HG03558 (cell line): ENCODE measurements around the gene PTRHD1.
"Not testable (repeated sequence)": the region's sequence is repeated elsewhere in the genome, so short reads cannot be mapped to it uniquely, and the experiment has no call there.

Experiments used
- ATAC-seq: cut with Tn5 transposase; IDR thresholded peaks from one replicate; pipeline ENCODE4 v1.9.1; 2021; ENCODE audit warnings: moderate number of reproducible peaks; ENCODE audit not compliant: unreplicated experiment; ENCODE audit errors: extremely low read depth

Gene PTRHD1

DNA sequence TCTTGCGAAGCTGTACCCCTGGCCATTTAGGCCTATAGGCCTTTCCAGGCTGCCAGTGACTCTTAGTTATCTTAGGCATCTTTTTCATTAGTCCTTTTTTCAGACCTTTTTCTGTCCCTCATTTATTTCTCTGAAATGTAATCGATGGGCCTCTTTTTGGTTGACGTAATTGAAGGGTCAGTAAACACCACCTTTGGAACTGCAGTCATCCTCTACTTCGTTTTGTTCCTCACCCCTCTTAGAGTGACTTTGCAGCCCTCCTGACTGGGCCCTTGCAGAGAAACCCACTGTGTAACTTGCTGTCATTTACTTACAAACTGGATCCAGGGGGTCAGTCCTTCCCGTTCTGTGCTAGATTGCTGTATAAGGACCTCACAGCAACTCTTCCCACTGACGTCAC, 23.2 kb upstream of the PTRHD1 start:
- ATAC-seq, result no peak

DNA sequence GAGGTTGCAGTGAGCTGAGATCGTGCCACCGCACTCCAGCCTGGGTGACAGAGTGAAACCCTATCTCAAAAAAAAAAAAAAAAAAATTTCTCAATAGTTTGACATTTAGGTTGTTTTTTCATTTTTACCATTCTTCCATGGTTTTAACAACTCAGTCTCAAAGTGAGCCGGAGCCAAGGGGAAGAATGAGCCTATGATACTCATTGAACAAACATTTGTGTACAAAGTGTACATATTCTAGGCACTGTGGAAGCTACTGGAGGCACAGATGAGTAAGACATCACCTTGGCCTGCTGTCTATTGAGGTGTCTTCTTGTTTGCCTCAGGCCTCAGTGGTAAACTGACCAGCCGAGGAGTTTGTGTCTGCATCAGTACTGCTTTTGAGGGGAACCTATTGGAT, 22.0 kb upstream of the PTRHD1 start:
- ATAC-seq, result no peak

DNA sequence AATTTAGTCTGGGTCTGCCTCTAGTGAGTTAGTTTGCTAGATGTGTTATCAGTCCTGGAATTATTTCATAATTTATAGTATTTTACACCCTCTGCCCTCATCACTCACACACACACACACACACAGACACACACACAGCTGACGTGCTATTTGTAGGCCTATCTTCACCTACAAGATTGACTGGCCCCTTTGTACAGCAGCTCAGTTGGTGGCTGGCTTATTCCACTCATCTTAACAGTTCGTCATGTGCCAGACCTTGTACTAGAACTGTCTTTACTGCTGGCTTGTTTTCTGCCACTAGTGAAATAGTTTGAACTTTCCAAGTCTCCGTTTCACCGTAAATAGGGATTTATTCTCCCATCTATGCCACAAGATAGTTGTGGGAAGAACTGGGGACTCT, 21.3 kb upstream of the PTRHD1 start:
- ATAC-seq, result no peak

DNA sequence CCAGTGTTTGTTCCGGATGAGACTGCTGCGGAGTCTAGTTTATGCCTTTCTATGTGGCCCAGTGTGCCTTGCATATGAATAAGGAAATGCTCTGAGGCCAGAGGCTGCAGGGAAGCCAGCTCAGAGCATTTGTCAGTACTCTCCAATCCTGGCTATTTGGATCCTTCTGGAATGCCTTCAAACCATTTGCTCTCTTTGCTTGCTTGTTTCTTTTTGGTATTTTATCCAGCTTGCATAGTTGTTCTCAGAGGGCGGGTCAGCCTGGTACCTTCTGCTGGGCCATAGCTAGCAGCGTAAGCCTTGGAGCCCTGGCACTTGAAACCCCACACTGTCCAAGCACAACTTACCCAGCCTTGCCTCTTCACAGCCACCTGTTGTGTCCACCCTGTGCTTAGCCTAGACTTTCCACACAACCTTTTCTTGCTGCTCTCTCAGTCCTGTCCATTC, 20.5 kb upstream of the PTRHD1 start:
- no peak for ATAC-seq

DNA sequence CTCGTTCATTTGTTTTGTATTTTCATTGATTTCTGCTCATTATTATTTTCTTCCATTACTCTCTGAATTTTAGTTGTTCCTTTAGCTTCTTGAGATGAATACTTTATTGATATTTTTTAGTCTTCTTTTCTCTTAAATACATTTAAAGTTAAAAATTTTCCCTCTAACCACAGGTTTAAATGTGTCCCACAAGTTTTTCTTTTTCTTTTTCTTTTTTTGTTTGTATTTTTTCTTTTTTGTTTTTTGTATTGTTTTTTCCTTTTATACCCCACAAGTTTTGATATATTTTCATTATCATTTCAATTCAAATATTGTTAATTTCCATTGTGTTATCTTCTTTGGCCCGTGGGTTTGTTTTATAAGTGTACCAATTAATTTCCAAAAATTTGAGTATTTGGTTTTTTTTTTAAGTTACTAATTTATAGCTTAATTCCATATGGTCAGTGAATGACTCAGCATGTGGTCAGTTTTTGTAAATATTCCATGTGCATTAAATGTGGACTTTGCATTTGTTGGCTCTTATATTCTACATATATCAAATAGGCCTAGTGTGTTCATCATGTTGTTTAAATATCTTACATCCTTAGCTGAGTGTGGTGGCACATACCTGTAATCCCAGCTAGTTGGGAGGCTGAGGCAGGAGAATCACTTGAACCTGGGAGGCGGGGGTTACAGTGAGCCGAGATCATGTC, 16.3 kb upstream of the PTRHD1 start:
- ATAC-seq, result no peak

DNA sequence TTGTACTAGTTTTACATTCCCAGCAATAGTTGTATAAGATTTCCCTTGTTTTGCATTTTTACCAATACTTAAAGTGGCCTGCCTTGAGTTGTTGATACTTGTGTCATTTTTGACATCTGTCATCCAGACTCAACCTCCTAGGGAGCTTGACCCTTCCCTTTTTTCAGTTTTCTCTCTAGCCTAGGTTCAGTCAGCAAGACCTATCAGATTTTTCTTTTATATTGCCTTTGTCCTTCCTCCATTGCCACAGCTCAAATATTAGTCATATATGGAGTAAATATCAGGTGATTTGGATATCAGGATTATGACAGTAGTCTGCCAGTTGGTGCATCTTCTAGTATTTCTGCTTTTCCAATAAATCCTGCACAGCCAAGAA, 13.5 kb upstream of the PTRHD1 start:
- ATAC-seq, result no peak

- ATAC-seq, result not testable (repeated sequence)
These were observed 12.8 kb upstream of the PTRHD1 start for GRCh38 chr2:24805811-24806660.

GRCh38 chr2:24800487-24800886, 7.3 kb upstream of the PTRHD1 start:
- not testable (repeated sequence) for ATAC-seq

DNA sequence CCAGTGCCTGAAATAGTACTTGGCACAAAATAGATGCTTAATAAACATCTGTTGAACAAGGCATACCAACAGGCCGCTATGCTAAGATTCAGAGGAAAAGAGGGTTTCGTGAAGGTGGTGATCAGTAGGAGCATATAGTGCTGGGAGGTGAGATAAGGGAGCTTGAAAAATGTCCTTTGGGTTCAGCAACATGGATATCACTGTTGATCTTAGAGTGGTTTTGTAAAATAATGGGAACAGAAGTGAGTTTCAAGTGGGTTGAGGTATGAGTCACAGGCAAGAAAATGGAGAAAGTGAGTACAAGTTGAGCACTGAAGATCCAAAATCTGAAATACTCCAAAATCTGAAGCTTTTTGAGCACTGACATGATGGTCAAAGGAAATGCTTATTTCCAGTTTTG, 4.5 kb upstream of the PTRHD1 start:
- no peak for ATAC-seq

GRCh38 chr2:24793761-24794435, 707 bp upstream of the PTRHD1 start:
- no peak for ATAC-seq

DNA sequence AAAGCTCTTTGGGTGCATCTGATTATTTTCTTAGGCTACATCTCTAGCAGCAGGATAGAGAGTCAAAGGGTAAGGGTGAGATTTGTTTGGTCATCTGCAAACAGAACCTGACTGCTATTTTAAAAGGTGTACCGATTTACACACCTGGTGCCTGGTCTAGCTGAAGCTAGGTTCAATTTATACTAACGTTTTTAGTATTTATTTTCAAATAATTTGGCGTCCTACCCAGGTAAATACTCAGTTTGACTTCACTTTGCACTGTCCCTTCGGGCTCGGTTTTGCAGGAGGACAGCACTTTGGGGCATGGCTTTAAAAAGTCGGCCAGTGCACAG, 683 bp downstream of the PTRHD1 start:
- ATAC-seq, result no peak

DNA sequence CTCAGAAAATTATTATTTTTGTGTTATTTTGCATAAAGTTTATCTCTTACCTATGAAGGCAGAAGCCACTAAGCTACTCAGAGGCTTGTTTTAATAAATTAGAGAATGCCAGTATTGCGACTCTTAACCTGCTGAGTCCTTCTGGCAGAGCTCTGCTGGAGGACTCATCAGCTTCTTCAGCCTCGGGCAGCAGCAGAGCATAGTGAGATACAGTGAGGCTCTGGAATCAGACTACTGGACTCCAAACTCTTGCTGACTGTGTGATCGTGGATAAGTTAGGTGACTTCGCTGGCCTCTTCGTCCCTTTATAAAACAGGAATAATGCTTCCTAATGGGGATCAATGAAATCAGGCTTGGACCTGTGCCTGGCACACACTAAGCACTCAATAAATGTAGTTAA, 1.7 kb downstream of the PTRHD1 start:
- no peak for ATAC-seq

DNA sequence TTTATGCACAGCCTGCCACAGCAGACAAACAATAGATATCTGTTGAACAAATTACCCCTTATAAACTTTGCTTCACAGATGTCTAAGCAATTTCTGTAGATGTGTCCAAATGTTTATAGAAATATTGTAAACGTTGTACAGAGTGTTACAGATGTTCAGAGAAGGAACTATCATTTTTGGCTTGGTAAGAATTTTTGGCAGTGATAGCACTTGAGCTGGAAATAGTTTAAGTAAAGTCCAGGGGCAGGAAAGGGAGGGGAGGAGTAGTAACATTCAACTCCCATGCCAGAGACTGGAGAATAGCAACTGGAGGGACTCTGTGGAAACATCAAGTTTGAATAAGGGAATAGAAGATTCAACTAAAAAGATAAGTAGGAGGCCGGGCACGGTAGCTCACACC, 4.4 kb downstream of the PTRHD1 start:
- ATAC-seq, result no peak

DNA sequence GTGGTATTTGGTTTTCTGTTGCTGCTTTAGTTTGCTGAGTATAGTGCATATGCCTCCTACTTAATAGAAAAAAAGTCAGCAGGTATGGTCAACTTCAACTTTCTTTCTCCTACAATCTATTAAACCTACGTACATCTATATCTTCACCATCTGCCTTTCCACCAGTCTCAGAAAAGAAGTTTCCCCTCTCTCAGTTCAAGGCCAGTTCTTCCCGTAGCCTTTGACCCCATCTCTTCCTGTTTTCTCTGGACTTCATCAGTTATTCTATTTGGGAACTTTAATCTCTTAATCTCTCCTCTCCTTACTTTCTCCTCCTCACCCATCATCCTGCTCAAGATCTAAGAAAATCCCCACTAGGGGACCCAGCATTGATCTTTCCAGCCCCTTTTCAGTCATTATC, 5.7 kb downstream of the PTRHD1 start:
- no peak for ATAC-seq

DNA sequence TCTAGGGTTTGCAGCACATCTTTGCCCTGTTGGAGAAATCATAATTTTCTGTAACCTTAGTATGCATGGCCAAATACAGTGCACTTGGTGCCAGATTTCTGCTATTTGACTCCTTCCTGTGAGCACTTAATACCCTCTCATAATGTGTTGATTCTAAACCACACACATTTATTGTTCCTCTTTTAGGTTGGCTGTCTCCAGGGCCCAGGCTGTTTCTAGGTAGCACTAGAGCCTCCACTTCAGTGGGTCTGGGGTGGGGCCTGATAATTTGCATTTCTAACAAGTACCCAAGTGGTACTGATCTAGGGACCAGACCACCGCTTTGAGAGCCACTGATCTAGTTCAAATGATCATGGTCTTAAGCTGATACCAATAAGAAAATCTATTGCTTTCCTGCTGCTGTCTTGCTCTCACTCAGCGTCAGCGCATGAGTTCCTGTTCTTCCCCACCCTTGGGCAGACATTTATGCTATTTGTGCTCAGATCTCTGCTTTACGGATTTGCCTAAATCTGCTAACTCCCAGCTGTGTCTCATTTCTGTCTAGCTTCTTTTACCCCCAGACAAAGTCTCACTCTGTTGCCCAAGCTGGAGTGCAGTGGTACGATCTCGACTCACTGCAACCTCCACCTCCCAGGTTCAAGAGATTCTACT, 7.4 kb downstream of the PTRHD1 start:
- ATAC-seq, result no peak

DNA sequence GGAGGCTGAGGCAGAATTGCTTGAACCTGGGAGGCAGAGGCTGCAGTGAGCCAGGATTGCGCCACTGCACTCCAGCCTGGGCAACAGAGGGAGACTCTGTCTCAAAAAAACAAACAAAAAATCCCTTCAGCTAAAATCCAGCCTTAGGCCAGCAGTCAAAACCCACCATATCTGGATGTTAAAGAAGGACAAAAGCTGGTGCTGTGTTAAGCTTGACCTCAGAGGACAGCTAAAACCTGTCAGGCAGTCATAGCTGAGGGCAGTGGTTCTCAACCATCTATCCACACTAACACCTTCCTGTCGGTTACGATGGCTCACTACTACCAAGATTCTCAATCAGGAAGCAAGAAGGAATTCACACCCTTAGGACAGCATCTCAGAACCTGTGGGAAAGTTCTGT, 9.6 kb downstream of the PTRHD1 start:
- no peak for ATAC-seq

- no peak for ATAC-seq
These were observed 14.1 kb downstream of the PTRHD1 start for GRCh38 chr2:24779116-24779515.

DNA sequence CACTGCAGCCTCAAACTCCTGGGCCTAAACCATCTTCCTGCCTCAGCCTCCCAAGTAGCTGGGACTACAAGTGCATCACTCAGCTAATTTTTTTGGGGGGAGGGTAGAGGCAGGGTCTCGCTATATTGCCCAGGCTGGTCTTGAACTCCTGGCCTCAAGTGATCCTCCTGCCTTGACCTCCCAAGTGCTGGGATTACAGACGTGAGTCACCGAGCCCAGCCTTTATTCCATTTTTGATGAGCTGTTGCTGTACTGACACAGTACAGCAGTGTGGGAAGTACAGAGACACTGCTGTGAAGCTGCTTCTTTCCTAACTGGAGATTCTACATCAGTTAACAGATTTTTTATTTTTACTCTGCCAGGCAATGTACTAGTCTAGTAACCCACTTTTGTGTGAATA, 18.8 kb downstream of the PTRHD1 start:
- ATAC-seq, result no peak

- no peak for ATAC-seq
These were observed 21.2 kb downstream of the PTRHD1 start for GRCh38 chr2:24771764-24772586.

DNA sequence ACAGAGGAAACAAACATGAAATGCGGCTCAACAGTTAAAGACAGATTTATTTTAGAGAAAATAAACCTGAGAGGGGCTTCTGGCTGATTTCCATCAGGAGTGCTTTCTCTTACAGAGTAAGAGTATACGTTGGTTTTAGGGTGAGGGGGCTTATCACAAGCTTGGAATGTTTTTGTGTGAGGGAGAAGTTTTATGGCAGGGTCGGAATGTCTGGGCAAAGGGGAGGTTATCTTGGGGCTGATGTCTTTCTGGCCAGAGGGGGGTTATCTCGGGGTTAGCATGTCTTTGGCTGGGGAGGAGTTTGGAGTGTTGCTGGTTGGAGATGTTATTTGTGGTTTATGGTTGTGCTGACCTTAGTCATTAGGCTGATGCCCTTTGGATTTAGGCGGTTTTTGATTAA, 22.1 kb downstream of the PTRHD1 start:
- no peak for ATAC-seq
